Astrocyte (in vitro differentiated cells and primary cell): ENCODE results near the gene TMEM175. TPM values are rescaled to one million over a fixed set of nuclear protein-coding genes. Genes with fewer than 3 reads are reported as not detected.

Experiments used
- DNase-seq: peaks from one replicate; pipeline ENCODE4 v3.0.0-alpha.2; 2010; ENCODE audit warnings: low read depth
- FAIRE-seq: peaks from 2 replicates; lab custom pipeline; 2011; peaks lifted over from hg19 to GRCh38; lab: Jason Lieb, UNC
- H2AFZ ChIP-seq: 2 replicates; pipeline ENCODE4 v1.6.0; 2012; ENCODE audit warnings: low read depth, low read length, inconsistent platforms
- H3K27ac ChIP-seq: 2 replicates; pipeline ENCODE4 v1.5.1; 2011; ENCODE audit warnings: low read depth, low read length, inconsistent platforms
- H3K27me3 ChIP-seq: 2 replicates; pipeline ENCODE4 v1.6.0; 2011; ENCODE audit warnings: low read length, inconsistent platforms; ENCODE audit not compliant: insufficient read depth
- H3K36me3 ChIP-seq: 2 replicates; pipeline ENCODE4 v1.5.1; 2011; ENCODE audit warnings: low read length, inconsistent platforms; ENCODE audit not compliant: insufficient read depth
- H3K4me1 ChIP-seq: 2 replicates; pipeline ENCODE4 v1.5.1; 2011; ENCODE audit warnings: low read length, inconsistent platforms; ENCODE audit not compliant: insufficient read depth
- H3K4me2 ChIP-seq: 2 replicates; pipeline ENCODE4 v1.6.0; 2012; ENCODE audit warnings: low read length, inconsistent platforms
- H3K4me3 ChIP-seq: 2 replicates; pipeline ENCODE4 v1.5.1; 2011; ENCODE audit warnings: low read depth, mild to moderate bottlenecking, low read length, inconsistent platforms; ENCODE audit not compliant: insufficient read depth
- H3K79me2 ChIP-seq: 2 replicates; pipeline ENCODE4 v1.6.0; 2012; ENCODE audit warnings: mild to moderate bottlenecking, low read length, inconsistent platforms; ENCODE audit not compliant: insufficient read depth
- H3K9ac ChIP-seq: 2 replicates; pipeline ENCODE4 v1.6.0; 2012; ENCODE audit warnings: mild to moderate bottlenecking, low read length, inconsistent platforms
- H3K9me3 ChIP-seq: 2 replicates; pipeline ENCODE4 v1.5.1; 2012; ENCODE audit warnings: low read depth, mild to moderate bottlenecking, low read length, inconsistent platforms; ENCODE audit not compliant: insufficient read depth
- H4K20me1 ChIP-seq: 2 replicates; pipeline ENCODE4 v1.6.0; 2012; ENCODE audit warnings: low read length, inconsistent platforms; ENCODE audit not compliant: insufficient read depth
- H3K27ac Mint-ChIP-seq: one replicate; pipeline ENCODE4 v1.8.0; 2021; ENCODE audit warnings: mild to moderate bottlenecking, mixed read lengths; ENCODE audit not compliant: unreplicated experiment
- H3K27me3 Mint-ChIP-seq: one replicate; pipeline ENCODE4 v1.8.0; 2021; ENCODE audit warnings: low read depth, mixed read lengths; ENCODE audit not compliant: unreplicated experiment
- H3K36me3 Mint-ChIP-seq: one replicate; pipeline ENCODE4 v1.8.0; 2021; ENCODE audit warnings: low read depth, mixed read lengths; ENCODE audit not compliant: unreplicated experiment
- H3K4me1 Mint-ChIP-seq: one replicate; pipeline ENCODE4 v1.8.0; 2021; ENCODE audit warnings: low read depth, mixed read lengths; ENCODE audit not compliant: unreplicated experiment
- H3K4me3 Mint-ChIP-seq: one replicate; pipeline ENCODE4 v1.8.0; 2021; ENCODE audit warnings: mild to moderate bottlenecking, moderate library complexity, mixed read lengths; ENCODE audit not compliant: unreplicated experiment
- H3K9me3 Mint-ChIP-seq: one replicate; pipeline ENCODE4 v1.8.0; 2021; ENCODE audit warnings: mild to moderate bottlenecking, mixed read lengths; ENCODE audit not compliant: unreplicated experiment
- EZH2 ChIP-seq: IDR thresholded peaks from 2 replicates; pipeline ENCODE4 v1.6.1; 2012; ENCODE audit warnings: mild to moderate bottlenecking, low read length, inconsistent platforms; ENCODE audit not compliant: insufficient read depth
- total RNA-seq: library from RNA; stranded (reverse); gene quantifications from 2 replicates; pipeline ENCODE4 v1.2.1, GENCODE V29; 2021
- TF ChIP-seq, protein P1 (sequence below): IDR thresholded peaks from 2 replicates; pipeline ENCODE4 v1.5.1; 2011; ENCODE audit warnings: low read depth, mild to moderate bottlenecking, inconsistent platforms, low read length, moderate library complexity; ENCODE audit not compliant: insufficient read depth

Gene TMEM175
- total RNA-seq, 1 donor from 2014 or later: 22.1 TPM

- no peak for FAIRE-seq
- peaks cover 89% of the 10 kb centered on the region for H4K20me1 ChIP-seq
Measured at GRCh38 chr4:912548-913279, 19.5 kb upstream of the TMEM175 start.

GRCh38 chr4:913280-913618 is 19.0 kb upstream of the TMEM175 start:
- FAIRE-seq: no peak
- no peaks in the 10 kb centered on the region for H3K27me3 Mint-ChIP-seq
- H3K4me1 Mint-ChIP-seq: peaks cover 11% of the 10 kb centered on the region
- H3K79me2 ChIP-seq: peaks cover 77% of the 10 kb centered on the region
- no peak overlapping the region for H2AFZ ChIP-seq
- TF ChIP-seq, protein P1, sequence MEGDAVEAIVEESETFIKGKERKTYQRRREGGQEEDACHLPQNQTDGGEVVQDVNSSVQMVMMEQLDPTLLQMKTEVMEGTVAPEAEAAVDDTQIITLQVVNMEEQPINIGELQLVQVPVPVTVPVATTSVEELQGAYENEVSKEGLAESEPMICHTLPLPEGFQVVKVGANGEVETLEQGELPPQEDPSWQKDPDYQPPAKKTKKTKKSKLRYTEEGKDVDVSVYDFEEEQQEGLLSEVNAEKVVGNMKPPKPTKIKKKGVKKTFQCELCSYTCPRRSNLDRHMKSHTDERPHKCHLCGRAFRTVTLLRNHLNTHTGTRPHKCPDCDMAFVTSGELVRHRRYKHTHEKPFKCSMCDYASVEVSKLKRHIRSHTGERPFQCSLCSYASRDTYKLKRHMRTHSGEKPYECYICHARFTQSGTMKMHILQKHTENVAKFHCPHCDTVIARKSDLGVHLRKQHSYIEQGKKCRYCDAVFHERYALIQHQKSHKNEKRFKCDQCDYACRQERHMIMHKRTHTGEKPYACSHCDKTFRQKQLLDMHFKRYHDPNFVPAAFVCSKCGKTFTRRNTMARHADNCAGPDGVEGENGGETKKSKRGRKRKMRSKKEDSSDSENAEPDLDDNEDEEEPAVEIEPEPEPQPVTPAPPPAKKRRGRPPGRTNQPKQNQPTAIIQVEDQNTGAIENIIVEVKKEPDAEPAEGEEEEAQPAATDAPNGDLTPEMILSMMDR: no peak
- H3K9ac ChIP-seq: no peak overlapping the region
- H3K4me1 ChIP-seq: no peaks in the 10 kb centered on the region
- H3K27ac ChIP-seq: no peak overlapping the region
- peaks cover 3% of the 10 kb centered on the region for H3K36me3 ChIP-seq
- H3K27me3 ChIP-seq: no peaks in the 10 kb centered on the region
- H3K9me3 Mint-ChIP-seq: peaks cover 3% of the 10 kb centered on the region
- peaks cover 7% of the 10 kb centered on the region for H3K36me3 Mint-ChIP-seq
- DNase-seq: no peak
- no peak overlapping the region for H3K27ac Mint-ChIP-seq
- H3K9me3 ChIP-seq: no peaks in the 10 kb centered on the region
- H3K4me3 Mint-ChIP-seq: no peak overlapping the region
- H3K4me3 ChIP-seq: no peak overlapping the region
- no peak overlapping the region for H3K4me2 ChIP-seq
- H4K20me1 ChIP-seq: peaks cover 89% of the 10 kb centered on the region

More at GRCh38 chr4:912548-913279, 19.5 kb upstream of the TMEM175 start:
- Mint-ChIP-seq H3K36me3 (peaks cover 7% of the 10 kb centered on the region), H3K9me3 (no peaks in the 10 kb centered on the region), H3K27ac (no peak overlapping the region), H3K4me1 (peaks cover 11% of the 10 kb centered on the region), H3K4me3 (no peak overlapping the region), H3K27me3 (no peaks in the 10 kb centered on the region)
- peaks cover 5% of the 10 kb centered on the region for H3K4me1 ChIP-seq
- TF ChIP-seq, protein P1: no peak
- H3K9me3 ChIP-seq: no peaks in the 10 kb centered on the region
- peak overlapping the region; percentile 14 for H3K4me2 ChIP-seq
- H3K9ac ChIP-seq: no peak overlapping the region
- no peak overlapping the region for H2AFZ ChIP-seq
- H3K27ac ChIP-seq: peak overlapping the region; percentile 27
- DNase-seq: peak; percentile 53
- no peak overlapping the region for H3K4me3 ChIP-seq
- H3K36me3 ChIP-seq: peaks cover 3% of the 10 kb centered on the region
- H3K27me3 ChIP-seq: no peaks in the 10 kb centered on the region
- H3K79me2 ChIP-seq: peaks cover 75% of the 10 kb centered on the region

- no peaks in the 10 kb centered on the region for H3K27me3 ChIP-seq
- Mint-ChIP-seq H3K9me3 (peaks cover 4% of the 10 kb centered on the region), H3K4me3 (no peak overlapping the region), H3K4me1 (peaks cover 11% of the 10 kb centered on the region), H3K27ac (no peak overlapping the region), H3K36me3 (peaks cover 10% of the 10 kb centered on the region), H3K27me3 (no peaks in the 10 kb centered on the region)
- H3K4me3 ChIP-seq: no peak overlapping the region
- no peak for TF ChIP-seq EZH2
- TF ChIP-seq, protein P1: no peak
- no peak for DNase-seq
- H3K9me3 ChIP-seq: no peaks in the 10 kb centered on the region
- no peak overlapping the region for H3K9ac ChIP-seq
- H4K20me1 ChIP-seq: peaks cover 91% of the 10 kb centered on the region
- H3K4me1 ChIP-seq: no peaks in the 10 kb centered on the region
- peaks cover 3% of the 10 kb centered on the region for H3K36me3 ChIP-seq
- H2AFZ ChIP-seq: no peak overlapping the region
- H3K4me2 ChIP-seq: no peak overlapping the region
- FAIRE-seq: no peak
- peaks cover 85% of the 10 kb centered on the region for H3K79me2 ChIP-seq
- H3K27ac ChIP-seq: no peak overlapping the region
Measured at GRCh38 chr4:914531-914930, 17.7 kb upstream of the TMEM175 start.
